Smooth muscle cell (in vitro differentiated cells): Measurements from ENCODE around the gene ABHD8. TPM values are rescaled to one million over a fixed set of nuclear protein-coding genes. Genes with fewer than 3 reads are reported as not detected.

Source experiments
- DNase-seq: peaks from one replicate; lab custom pipeline; 2025; ENCODE audit not compliant: unreplicated experiment; lab: John Stamatoyannopoulos, UW
- H2AFZ ChIP-seq: fragments of 200-600 bp; sonication (generic); 2 replicates; pipeline ENCODE4 v1.6.0; 2016; ENCODE audit warnings: antibody characterized with exemption, low read depth, mild to moderate bottlenecking
- H3F3A ChIP-seq: fragments of 200-600 bp; sonication (generic); 2 replicates; pipeline ENCODE4 v1.6.0; 2017; ENCODE audit warnings: antibody characterized with exemption, low read depth
- H3K27ac ChIP-seq: fragments of 200-600 bp; sonication (generic); 2 replicates; pipeline ENCODE4 v1.5.1; 2016; ENCODE audit warnings: low read depth, mild to moderate bottlenecking
- H3K27me3 ChIP-seq: fragments of 200-600 bp; sonication (generic); 2 replicates; pipeline ENCODE4 v1.6.1; 2016; ENCODE audit warnings: low read depth, mild to moderate bottlenecking
- H3K36me3 ChIP-seq: fragments of 200-600 bp; sonication (generic); 2 replicates; pipeline ENCODE4 v1.5.1; 2016; ENCODE audit warnings: low read depth
- H3K4me1 ChIP-seq: fragments of 200-600 bp; sonication (generic); 2 replicates; pipeline ENCODE4 v1.5.1; 2016; ENCODE audit warnings: low read depth
- H3K4me2 ChIP-seq: fragments of 200-600 bp; sonication (generic); 2 replicates; pipeline ENCODE4 v1.6.0; 2016; ENCODE audit warnings: mild to moderate bottlenecking
- H3K4me3 ChIP-seq: fragments of 200-600 bp; sonication (generic); 2 replicates; pipeline ENCODE4 v1.5.1; 2016; ENCODE audit warnings: mild to moderate bottlenecking
- H3K79me2 ChIP-seq: fragments of 200-600 bp; sonication (generic); 2 replicates; pipeline ENCODE4 v1.6.0; 2016; ENCODE audit warnings: low read depth, mild to moderate bottlenecking
- H3K9ac ChIP-seq: fragments of 200-600 bp; sonication (generic); 2 replicates; pipeline ENCODE4 v1.6.0; 2016; ENCODE audit warnings: low read depth
- H3K9me3 ChIP-seq: fragments of 200-600 bp; sonication (generic); replicated peaks from 2 replicates; pipeline ENCODE4 v1.5.1; 2016; ENCODE audit warnings: low read depth
- H4K20me1 ChIP-seq: fragments of 200-600 bp; sonication (generic); 2 replicates; pipeline ENCODE4 v1.6.0; 2016; ENCODE audit warnings: low read depth
- WGBS: methylation state at CpG from one replicate; pipeline ENCODE4 v1.1.7; 2016; ENCODE audit warnings: low lambda C conversion rate; 5-methylcytosine and 5-hydroxymethylcytosine counted together
- polyA plus RNA-seq: library from polyadenylated mRNA; unstranded; fragments of >200 nt; fragmentation: Nextera tagmentation; extraction: Ambion mirVana; gene quantifications from 2 replicates; pipeline ENCODE4 v1.2.1, GENCODE V29; 2016
- total RNA-seq: library from RNA; depleted of rRNA; stranded (reverse); fragments of >200 nt; gene quantifications from 2 replicates; pipeline ENCODE4 v1.2.3, GENCODE V29; 2014
- TF ChIP-seq, protein P1 (sequence below): fragments of 200-600 bp; sonication (generic); IDR thresholded peaks from 2 replicates; pipeline ENCODE4 v1.5.1; 2017; ENCODE audit warnings: borderline replicate concordance, mild to moderate bottlenecking, antibody characterized with exemption; ENCODE audit not compliant: insufficient read depth, poor library complexity, severe bottlenecking

Gene ABHD8
- total and polyA plus RNA-seq, 2 experiments from 2014 or later: 9.2 to 15.1 TPM

DNA sequence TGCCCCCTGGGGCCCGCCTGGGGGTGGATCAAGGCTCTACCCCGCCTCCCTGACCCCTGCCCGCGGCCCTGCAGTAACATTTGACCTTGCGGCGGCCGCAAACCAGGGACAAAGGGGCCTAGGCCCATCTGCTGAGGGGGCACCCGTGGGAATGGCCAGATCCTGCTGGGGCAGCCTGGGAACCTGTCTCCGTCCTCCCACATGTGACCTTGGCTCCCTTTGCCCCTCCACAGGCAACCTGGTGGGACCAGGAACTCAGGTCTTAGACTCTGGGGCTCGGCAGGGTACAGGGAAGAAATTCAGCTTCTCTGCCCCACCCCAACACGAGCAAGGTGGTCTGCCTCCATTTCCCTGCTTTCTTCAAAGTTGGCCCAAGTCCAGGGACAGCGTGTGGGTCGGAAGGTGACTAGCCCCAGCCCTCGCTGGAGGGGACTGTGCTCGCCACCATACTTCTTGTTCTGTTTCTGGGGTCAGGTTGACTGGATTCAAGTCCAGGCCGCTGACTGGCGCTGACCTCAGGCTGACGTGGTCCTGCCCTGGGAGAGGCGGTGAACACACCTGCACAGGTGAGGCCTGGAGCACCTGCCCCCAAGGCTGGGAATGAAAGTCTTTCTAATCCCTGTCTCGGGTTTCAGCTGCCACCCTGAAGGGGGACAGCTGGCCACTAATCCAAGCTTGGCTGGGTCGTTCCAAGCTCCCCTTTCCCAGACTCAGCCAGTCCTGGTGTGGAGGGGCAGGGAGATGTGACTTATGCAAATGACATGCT, 55.0 kb downstream of the ABHD8 start:
- WGBS: 55% methylated on average over 21 of the region's 21 CpGs
- Histone ChIP-seq H3K4me1 (peaks cover 24% of the 10 kb centered on the region), H2AFZ (no peak overlapping the region), H3K36me3 (no peaks in the 10 kb centered on the region), H3K79me2 (peaks cover 21% of the 10 kb centered on the region), H3K9ac (no peak overlapping the region), H3K27me3 (no peaks in the 10 kb centered on the region), H3F3A (no peaks in the 10 kb centered on the region), H3K27ac (peak overlapping the region; percentile 80), H3K9me3 (no peaks in the 10 kb centered on the region), H4K20me1 (peaks cover 10% of the 10 kb centered on the region), H3K4me3 (no peak overlapping the region), H3K4me2 (peak overlapping the region; percentile 22)
- DNase-seq: no peak
- TF ChIP-seq, protein P1, sequence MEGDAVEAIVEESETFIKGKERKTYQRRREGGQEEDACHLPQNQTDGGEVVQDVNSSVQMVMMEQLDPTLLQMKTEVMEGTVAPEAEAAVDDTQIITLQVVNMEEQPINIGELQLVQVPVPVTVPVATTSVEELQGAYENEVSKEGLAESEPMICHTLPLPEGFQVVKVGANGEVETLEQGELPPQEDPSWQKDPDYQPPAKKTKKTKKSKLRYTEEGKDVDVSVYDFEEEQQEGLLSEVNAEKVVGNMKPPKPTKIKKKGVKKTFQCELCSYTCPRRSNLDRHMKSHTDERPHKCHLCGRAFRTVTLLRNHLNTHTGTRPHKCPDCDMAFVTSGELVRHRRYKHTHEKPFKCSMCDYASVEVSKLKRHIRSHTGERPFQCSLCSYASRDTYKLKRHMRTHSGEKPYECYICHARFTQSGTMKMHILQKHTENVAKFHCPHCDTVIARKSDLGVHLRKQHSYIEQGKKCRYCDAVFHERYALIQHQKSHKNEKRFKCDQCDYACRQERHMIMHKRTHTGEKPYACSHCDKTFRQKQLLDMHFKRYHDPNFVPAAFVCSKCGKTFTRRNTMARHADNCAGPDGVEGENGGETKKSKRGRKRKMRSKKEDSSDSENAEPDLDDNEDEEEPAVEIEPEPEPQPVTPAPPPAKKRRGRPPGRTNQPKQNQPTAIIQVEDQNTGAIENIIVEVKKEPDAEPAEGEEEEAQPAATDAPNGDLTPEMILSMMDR: no peak

DNA sequence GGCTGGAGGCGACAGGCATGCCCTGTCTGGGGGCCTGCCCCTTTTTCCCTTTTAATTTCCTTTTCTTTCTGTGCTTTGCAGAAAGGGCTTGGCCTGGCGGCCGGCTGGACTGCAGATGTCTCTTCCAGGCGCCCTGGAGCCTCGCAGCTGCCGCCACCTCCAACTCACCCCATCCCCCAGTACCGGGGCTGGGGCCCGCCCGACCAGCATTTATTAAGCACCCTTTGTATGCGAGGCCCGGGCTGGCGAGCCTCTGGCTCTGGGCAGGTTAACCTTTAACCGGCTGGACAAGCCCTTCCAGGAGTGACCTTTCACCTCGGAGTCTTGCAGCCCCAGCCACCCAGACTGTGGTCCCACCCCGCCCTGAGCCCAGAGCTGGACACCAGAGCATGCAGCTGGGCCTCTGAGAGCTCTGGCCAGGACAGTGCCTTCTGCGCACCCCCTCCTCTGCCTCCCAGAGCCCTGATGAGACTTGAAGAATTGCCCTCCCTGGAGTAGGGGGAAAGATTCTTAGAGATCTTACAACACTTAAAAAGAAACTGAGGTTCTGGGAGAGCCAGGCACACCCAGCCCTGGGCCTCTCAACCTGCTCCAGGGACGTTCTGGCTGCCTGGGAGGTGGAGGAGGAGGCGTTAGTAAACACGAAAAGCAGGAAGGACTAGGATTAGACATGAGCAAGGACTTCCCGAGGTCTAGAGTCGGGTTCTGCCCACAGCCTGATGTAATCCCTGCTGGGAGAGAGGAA, 56.4 kb downstream of the ABHD8 start:
- Histone ChIP-seq H3F3A (no peaks in the 10 kb centered on the region), H3K27ac (peak overlapping the region; percentile 80), H3K4me2 (peak overlapping the region; percentile 95), H3K27me3 (no peaks in the 10 kb centered on the region), H3K79me2 (peaks cover 34% of the 10 kb centered on the region), H3K9ac (no peak overlapping the region), H3K9me3 (no peaks in the 10 kb centered on the region), H4K20me1 (peaks cover 23% of the 10 kb centered on the region), H3K36me3 (no peaks in the 10 kb centered on the region), H3K4me1 (peaks cover 24% of the 10 kb centered on the region), H3K4me3 (peak overlapping the region; percentile 61), H2AFZ (peak overlapping the region; percentile 1)
- TF ChIP-seq, protein P1: no peak
- WGBS: 11% methylated on average over 18 of the region's 21 CpGs
- DNase-seq: no peak

DNA sequence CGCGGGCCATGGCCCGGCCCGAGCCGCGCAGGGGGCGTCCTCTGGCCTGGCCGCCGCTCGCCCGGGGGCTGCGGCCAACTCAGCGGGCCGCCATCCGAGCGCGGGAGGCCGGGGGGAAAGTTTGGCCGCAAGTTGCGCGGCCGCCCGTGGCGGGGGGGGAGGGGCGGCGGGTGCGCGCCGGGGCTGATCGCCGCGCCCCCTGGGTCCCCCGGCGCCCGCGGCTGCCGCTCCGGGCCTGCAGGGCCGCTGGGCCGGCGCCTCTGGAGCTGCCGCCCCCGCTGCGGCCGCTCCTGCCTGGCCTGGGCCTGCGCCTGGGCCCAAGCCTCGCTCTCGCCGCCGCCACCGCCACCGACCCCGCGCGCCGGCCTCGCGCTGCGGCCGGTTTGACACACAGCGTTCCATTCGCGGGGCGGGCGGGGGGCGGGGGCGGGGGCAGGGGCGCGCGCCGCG, 57.7 kb downstream of the ABHD8 start, which contains the start of gene NR2F6:
Gene NR2F6, minus strand, starts transcription at position 385 of the 450 bp plus-strand sequence. CDS start 699 bp downstream, outside the sequence.
- Histone ChIP-seq H4K20me1 (peaks cover 36% of the 10 kb centered on the region), H3K27ac (peak within 1 kb of the TSS; percentile 80), H3K9ac (peak within 1 kb of the TSS; percentile 19), H3K9me3 (no peaks in the 10 kb centered on the region), H3K79me2 (peaks cover 47% of the 10 kb centered on the region), H2AFZ (peak within 1 kb of the TSS; percentile 1), H3F3A (peaks cover 3% of the 10 kb centered on the region), H3K36me3 (no peaks in the 10 kb centered on the region), H3K4me2 (peak within 1 kb of the TSS; percentile 95), H3K27me3 (no peaks in the 10 kb centered on the region), H3K4me1 (peaks cover 24% of the 10 kb centered on the region), H3K4me3 (peak within 1 kb of the TSS; percentile 67)
- WGBS: 1% methylated on average over 39 of the region's 72 CpGs
- TF ChIP-seq, protein P1: no peak
- DNase-seq: no peak
